Neural progenitor cell (in vitro differentiated cells): Measurements from ENCODE around the gene SND1.

Source experiments
- EZH2 ChIP-seq: fragments of 200-600 bp; sonication (generic); IDR thresholded peaks from 2 replicates; pipeline ENCODE4 v1.6.1; 2017; ENCODE audit warnings: antibody characterized with exemption, mild to moderate bottlenecking, moderate library complexity
- EZH2phosphoT487 ChIP-seq: fragments of 200-600 bp; sonication (generic); IDR thresholded peaks from 2 replicates; pipeline ENCODE4 v1.6.1; 2017; ENCODE audit warnings: antibody characterized with exemption
- TF ChIP-seq, protein P1 (sequence below): fragments of 200-600 bp; sonication (generic); IDR thresholded peaks from 2 replicates; pipeline ENCODE4 v1.5.1; 2017; ENCODE audit warnings: antibody characterized with exemption, mild to moderate bottlenecking

DNA sequence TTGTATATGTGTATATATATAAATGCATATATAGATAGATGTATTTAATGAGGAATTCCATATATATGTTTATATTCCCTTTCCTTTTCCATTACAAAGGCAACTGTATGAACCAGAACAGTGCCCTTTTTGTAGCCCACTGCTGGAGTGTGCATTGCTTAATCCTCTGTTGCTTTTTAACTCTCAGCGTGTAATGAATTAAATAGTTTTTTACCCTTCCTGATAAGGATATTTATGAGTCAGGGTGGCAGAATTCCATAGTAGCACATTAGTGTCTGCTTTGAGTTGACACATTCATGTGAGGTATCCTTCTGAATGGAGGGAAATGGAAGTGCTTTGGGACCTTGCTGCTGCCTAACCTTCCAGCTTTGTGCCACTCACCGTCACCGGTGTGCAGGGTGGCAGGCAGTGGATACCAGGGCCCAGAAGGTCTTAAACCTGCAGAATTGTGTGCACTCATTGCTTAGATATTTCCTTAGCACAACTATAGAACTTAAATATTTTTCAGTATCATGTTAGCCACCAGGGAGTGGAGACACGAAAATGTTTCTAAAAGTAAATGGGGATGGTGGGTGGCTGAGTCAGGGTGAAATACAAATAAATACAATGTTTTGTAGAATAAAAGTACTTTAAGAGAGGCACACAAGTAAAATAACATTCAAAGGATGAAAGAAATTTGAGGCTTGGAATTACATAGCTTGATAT lies 117.9 kb downstream of the SND1 start:
- TF ChIP-seq, protein P1, sequence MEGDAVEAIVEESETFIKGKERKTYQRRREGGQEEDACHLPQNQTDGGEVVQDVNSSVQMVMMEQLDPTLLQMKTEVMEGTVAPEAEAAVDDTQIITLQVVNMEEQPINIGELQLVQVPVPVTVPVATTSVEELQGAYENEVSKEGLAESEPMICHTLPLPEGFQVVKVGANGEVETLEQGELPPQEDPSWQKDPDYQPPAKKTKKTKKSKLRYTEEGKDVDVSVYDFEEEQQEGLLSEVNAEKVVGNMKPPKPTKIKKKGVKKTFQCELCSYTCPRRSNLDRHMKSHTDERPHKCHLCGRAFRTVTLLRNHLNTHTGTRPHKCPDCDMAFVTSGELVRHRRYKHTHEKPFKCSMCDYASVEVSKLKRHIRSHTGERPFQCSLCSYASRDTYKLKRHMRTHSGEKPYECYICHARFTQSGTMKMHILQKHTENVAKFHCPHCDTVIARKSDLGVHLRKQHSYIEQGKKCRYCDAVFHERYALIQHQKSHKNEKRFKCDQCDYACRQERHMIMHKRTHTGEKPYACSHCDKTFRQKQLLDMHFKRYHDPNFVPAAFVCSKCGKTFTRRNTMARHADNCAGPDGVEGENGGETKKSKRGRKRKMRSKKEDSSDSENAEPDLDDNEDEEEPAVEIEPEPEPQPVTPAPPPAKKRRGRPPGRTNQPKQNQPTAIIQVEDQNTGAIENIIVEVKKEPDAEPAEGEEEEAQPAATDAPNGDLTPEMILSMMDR = no peak
- TF ChIP-seq EZH2 (no peak), EZH2phosphoT487 (no peak)
